ENCODE data around the gene SPATA9.

DNA sequence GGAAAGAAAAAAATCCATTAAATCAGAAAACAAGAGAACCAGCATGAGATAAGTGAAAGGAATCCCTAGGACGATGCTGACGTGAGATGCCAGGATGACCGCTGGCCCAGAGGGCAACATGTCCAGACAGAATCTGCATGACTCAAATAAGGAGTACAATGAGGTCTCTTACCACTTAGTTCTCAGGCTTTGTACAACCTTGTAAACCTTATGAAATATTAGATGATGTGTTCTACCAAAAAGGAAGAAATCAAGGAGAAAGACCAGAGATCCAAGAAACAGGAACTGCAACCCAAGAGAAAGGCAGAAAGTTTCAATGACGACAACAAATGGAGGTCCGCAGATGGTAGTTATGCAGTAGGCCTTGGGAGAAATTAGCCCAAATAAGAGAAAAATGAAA, 65.7 kb downstream of the SPATA9 start:
- TF ChIP-seq POLR2AphosphoS5 (IDR thresholded peaks at IDR 0.05; ENCODE audit: borderline replicate concordance, low read depth, low read length) (no peak), EZH2 (IDR thresholded peaks at IDR 0.05) (no peak), FOXP2 (optimal IDR thresholded peaks at IDR 0.05; ENCODE audit: control extremely low read depth, extremely low read length, insufficient read depth) (no peak)

Data from SK-N-MC (cell line).